NCI-H1417 (cell line): Measurements from ENCODE around the gene ELP2.
"Not testable (repeated sequence)": the region's sequence is repeated elsewhere in the genome, so short reads cannot be mapped to it uniquely, and the experiment has no call there.

ENCODE experiments used
- DNase-seq, 3 experiments: peaks; one replicate each; lab custom pipeline; 2025; lab: John Stamatoyannopoulos, UW

ELP2 gene

DNA sequence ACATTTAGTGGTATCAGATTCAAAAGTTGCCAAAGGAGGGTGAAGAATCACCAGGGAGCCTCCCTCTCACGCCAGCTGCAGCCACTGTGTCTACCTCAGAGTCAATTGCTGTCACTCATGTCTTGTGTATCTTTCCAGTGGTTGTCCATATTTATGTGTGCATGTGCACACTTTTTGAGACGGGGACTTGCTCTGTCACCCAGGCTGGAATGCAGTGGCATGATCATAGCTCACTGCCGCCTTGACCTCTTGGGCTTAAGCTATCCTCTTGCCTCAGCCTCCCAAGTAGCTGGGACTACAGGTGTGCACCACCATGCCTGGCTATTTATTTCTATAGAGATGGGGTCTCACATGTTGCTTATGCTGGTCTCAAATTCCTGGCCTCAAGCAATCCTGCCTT is 61.6 kb downstream of the ELP2 start:
- no peak for DNase-seq

DNA sequence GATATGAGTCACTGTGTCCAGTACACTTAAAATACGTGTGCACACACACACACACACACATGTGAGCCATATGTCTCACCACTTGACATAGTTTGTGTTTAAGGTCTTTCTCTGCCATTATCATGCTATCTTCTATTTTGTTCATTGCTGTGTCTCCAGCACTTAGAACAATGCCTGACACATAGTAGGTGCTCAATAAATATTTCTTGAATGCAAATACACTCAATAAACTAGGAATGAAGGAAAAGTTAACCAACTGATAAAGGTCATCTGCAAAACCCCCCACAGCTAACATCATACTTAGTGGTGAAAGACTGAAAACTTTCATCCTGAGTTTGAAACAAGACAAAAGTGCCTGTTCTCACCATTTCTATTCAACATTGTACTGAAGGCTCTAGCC is 62.0 kb downstream of the ELP2 start:
- no peak for DNase-seq

DNA sequence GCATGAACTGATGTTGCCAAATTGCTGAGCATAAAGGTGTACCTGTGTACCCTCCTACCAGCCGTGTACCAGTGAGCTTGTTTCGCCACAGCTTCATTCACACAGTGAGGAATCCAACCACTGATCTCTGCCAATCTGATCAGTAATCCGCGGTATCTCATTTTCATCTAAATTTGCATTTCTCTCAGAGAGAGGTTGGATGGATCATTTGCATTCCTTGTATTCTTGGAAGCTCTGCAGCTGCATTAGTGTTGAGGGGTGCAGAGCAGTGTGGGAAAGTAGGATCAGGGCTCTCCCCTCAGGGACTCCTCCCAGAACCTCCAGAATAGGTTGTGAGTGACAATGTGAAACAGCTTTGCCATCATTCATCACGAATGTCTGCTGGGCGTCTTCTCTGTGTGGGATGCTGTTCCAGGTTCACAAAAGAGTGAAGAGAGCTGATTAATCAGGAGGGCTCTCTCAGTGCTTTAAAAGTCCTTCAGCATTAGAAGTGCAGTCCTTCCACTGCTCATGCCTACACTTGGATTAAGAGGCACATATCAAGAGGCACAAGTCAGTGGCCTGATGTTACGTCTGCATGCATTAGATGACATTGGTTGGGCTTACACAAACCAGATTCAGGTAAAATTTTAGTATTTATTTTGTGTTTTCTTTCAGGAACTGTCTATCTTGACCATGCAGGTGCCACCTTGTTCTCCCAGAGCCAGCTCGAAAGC is 65.1 kb downstream of the ELP2 start:
- DNase-seq: no peak

DNA sequence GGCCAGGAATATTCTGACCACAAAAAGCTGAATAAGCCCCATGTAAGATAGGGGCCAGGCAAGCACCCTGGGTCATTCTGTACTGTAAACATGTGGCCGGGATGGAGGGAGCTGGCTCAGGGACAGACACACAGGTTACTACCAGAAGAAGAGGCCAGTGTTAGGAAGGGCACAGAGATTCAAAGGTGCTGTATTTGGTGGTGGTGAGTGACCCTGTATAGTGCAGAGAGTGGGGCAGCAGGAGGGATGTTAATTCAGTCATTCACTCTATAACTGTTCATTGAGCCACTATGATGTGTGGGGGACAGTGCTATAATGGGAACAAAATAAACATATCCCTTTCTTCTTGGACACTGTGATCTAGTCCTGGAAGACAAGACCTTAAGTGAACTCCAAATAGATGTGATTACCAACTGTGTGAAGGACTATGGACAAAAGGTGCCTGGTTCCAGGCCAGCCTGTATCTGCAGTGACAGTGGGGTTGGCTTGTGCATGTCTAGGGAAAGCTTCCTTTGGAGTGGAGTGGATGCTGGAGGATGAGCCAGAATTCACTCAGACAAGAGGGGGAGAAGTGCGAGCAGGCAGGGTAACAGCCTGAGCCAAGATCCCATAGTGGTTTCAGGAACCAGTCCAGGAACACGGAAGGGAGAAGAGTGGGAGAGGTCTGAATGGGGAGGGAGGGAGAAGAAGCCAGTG is 65.9 kb downstream of the ELP2 start:
- DNase-seq: no peak

DNA sequence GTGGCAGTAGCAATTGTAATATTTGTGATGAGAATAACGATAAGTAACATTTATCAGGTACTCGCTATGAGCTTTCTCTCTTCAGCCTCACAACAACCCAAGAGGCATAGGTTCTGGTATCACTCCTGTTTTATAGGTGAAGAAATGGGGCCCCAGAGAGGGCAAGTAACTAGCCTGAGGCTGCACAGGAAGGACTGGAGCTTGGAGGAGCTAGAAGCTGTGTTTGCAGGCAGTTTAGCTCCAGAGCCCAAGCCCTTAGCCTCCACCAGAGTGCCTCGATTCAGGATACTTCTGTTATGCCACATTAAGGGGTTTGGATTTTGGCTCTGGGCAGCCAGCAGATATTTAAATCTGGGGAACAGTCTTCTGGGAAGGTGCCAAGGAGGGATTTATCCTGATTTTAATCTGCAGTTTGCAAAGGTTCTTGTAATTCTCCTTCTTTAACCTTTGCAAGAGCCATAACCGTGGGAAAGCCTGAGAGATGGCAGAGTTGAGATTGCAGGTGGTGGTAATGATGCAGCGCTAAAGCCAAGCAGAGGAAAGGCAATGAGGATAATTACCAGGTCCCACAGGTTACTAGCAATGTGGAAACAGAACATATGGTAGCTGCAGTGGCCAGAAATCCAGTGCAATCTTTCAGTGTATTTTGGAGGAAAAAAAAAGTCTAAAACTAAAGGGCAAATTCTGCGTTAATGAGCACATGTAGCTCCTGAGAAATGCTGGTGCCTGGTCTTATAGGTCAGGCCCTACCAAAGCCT is 66.7 kb downstream of the ELP2 start:
- DNase-seq: peak in 1 of 3 experiments; percentile 29

DNA sequence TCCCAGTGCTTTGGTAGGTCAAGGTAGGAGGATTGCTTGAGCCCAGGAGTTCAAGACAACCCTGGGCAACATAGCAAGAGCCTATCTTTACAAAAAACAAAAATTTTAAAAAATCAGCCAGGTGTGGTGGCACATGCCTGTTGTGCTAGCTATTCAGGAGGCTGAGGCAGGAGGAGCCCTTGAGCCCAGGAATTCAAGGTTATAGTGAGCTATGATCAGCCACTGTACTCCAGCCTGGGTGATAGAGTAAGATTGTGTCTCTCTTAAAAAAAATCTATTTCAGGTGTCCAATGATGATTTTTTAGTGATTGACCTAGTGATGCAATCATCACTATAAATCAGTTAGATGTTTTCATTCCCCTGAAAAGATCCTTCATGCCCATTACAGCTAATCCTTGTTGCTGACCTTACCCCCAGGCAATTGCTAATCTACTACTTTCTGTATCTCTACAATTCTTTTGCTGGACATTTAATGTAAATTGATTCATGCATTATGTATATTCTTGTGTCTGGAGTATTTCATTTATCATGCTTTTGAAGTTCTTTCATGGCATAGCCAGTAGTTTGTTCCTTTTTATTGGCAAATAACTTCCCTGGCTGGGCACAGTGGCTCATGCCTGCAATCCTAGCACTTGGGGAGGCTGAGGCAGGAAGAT is 67.9 kb downstream of the ELP2 start:
- no peak for DNase-seq

DNA sequence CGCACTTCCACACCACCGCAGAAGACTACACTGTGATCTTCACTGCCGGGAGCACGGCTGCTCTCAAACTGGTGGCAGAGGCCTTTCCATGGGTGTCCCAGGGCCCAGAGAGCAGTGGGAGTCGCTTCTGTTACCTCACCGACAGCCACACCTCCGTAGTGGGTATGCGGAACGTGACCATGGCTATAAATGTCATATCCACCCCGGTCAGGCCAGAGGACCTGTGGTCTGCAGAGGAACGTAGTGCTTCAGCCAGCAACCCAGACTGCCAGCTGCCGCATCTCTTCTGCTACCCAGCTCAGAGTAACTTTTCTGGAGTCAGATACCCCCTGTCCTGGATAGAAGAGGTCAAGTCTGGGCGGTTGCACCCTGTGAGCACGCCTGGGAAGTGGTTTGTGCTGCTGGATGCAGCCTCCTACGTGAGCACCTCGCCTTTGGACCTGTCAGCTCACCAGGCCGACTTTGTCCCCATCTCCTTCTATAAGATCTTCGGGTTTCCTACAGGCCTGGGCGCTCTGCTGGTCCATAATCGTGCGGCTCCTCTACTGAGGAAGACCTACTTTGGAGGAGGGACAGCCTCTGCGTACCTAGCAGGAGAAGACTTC is 70.1 kb downstream of the ELP2 start:
- DNase-seq: no peak

DNA sequence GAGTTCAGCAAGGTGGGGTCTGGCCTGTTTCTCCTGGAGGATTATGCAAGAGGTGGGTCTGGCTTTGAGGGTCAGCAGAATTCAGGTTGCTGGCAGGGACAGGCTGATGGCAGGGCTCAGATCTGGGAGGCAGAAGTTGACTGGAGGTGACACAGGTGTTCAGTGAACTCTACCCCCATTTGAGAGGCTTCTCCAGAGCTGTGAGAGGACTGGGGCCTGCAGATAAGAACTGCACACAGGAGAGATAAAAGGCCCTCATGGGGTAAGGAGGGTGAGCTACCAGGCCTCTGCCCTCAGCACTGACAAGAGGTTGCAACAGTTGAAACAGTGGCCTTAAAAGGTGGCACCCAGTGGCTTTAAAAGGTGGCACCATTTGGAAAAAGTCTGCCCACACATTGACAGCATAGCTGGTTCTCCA is 70.7 kb downstream of the ELP2 start:
- no peak for DNase-seq

DNA sequence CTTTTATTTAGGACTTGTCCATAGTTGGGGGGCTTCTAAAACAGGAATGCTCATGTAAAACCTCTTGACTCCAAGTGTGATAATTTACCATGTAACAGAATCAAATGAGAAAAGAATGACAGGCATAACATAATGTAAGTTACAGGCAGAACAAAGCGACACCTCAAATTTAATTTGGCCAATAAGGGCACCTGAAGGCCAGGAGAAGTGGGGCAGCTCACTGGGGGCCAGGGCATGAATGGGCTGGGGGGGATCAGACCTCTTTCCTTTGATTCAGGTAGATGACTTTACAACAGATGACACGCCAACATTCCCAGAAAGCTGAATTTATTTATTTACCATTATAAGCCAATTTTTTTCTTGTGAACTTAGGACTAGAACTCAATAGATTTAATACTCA is 72.1 kb downstream of the ELP2 start:
- no peak for DNase-seq

DNA sequence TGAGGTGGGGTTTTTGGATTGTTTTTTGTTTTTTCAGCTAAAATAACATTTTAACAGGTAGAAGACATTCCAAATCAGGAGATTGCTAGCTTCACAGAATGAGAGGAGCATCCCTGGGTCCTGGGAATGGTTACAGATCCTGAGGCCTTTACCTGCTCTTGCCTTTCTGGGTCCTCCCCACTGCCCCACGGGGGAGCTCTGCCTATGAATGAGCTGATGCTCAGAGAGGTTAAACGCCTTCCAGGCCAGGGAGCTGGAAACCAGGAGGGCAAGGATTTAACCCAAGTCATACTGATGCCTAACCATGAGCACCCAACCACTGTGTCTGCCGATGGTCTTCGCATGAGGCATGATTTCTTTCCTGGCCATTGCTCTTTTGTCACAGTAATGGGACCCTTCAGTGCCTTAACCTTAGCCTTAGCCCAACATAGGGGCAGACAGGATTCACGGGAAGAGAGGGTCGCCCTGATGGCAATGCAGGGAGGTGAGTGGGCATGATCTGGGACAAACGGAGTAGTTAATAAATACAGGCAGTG is 73.7 kb downstream of the ELP2 start:
- no peak for DNase-seq

DNA sequence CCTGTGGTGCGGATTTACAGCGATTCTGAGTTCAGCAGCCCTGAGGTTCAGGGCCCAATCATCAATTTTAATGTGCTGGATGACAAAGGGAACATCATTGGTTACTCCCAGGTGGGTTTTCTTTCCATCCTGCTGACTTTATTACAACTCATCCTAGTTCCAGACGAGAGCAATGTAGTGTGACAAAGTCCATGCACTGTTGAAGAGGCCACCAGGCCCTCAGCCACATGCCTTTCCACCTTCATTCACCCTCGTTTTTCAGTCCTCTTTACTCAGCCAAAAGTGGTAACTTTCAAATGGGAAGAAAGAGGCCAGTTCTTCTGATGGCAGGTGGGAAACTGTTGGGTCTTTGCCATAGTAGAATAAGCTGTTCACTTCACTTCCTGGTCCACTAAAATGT is 75.5 kb downstream of the ELP2 start:
- no peak for DNase-seq

DNA sequence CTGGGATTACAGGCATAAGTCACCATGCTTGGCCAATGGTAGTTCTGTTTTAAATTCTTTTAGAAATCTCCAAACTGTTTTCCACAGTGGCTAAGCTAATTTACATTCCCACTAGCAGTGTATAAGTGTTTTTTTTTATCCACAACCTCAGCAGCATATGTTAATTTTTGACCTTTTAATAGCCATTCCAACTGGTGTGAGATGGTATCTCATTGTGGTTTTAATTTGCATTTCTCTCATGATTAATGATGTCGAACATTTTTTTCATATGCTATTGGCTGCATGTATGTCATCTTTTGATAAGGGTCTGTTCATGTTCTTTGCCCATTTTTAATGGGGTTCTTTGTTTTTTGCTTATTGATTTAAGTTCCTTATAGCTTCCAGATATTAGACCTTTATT is 77.6 kb downstream of the ELP2 start:
- no peak for DNase-seq

DNA sequence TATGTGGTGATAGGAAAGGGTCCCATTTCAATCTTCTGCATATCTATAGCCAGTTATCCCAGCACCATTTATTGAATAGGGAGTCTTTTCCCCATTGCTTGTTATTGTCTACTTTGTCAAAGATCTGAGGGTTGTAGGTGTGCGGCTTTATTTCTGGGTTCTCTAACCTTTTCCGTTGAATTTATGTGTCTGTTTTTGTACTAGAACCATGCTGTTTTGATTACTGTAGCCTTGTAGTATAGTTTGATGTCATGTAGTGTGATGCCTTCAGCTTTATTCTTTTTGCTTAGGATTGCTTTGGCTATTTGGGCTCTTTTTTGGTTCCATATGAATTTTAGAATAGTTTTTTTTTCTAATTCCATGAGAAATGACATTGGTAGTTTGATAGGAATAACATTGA is 78.3 kb downstream of the ELP2 start:
- DNase-seq: not testable (repeated sequence)

DNA sequence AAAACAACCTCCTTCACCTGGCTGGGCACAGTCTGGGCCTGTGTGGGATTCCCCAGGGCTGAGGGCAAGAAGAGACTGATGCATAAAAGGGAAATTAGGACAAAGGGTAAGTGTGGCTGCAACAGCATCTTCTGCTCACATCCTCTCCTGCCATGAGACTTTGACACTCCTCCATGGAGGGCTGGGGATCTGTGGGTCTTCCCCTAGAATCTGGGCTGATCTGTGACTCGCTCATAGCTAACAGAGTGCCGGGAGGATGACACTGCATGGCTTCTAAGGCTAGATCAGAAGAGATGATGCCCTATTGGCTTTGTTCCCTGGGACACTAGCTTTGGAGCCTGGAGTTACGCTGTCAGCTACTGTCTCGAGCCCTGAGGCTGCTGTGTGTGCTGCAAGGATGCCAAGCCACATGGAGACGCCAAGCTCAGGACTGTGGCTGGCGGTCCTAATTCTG is 81.9 kb downstream of the ELP2 start:
- no peak for DNase-seq

DNA sequence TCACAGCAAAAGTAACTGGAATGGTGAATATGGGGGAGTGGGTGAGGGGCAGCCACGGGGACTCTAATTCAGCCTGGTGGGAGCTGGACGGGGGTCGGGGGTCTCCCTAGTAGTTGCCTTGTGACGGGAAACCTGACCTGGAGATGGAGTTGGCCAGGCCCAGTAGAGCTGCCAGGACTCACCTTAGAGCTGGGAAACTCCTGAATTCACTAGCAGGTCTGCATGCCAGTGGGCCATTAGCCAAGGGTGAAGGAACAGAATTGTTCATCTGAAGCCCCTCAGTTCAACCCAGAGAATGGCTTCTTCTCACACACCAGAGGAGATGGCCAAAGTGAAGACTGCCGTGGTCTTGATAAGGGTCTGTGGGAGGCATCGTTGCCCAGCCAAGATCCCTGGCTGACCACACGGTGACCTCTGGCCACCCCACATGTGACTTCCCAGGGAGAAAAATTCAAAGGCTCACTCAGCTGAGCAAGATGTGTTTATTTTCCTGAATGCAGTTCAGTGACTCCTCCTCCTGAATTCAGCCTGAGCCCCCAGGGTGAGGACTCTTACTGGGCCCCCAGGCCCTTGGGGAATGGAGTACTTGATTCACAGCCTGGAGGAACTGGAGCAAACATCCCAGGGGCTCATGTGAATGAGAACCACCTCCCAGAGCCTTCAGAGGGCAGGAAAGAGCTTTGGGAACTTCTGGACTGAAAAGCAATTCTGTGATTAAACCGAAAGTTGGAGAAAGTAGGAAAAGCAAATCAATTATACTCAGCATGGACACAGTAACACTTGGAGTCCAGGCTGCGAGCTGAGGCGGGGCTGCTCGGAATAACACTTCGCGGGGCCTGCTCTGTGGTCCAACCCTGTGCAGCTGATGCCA is 82.8 kb downstream of the ELP2 start:
- no peak for DNase-seq

DNA sequence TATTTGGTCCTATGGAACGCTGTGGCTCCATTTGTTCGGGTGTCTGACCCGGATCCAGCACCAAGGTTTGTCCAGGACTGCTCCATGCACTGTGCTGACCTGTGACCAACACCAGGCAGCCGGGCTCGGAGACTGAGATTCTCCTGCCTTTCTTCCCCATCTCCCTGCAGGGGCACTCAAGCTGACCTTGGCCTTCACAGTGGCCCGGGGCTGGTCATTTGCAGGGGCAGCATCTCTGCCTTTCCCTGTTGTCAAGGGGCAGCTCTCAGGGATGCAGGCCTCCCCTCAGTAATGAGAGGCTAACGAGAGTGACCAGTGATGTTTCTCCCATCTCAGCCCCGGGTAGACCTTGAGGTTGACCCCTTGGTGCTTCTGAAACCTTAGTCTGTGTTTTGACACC is 85.1 kb downstream of the ELP2 start:
- no peak for DNase-seq

DNA sequence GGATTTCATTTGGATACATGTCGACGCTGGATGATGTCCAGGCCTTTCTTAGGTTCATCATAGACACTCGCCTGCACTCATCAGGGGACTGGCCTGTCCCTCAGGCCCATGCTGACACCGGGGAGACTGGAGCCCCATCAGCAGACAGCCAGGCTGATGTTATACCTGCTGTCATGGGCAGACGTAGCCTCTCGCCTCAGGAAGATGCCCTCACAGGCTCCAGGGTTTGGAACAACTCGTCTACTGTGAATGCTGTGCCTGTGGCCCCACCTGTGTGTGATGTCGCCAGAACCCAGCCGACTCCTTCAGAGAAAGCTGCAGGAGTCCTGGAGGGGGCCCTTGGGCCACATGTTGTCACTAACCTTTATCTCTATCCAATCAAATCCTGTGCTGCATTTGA is 85.9 kb downstream of the ELP2 start:
- no peak for DNase-seq

DNA sequence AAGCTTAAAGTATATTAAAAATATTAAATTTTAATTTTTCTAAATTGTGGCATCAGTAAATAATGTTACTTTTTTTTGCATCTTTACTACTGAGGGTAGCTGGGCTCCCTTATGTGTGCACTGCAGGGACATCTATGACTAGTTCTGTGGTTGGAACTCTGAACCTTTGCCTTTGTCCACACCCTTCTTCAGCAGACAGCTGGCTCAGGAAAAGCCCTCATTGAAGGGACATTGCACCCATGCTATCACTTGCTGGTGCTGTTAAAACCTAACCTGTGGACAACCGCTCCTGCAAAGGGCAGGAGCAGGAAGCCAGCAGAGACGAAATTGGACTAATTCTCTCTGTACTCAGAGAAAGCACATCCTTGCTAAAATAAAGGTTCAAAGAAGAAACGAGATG is 87.6 kb downstream of the ELP2 start:
- no peak for DNase-seq

DNA sequence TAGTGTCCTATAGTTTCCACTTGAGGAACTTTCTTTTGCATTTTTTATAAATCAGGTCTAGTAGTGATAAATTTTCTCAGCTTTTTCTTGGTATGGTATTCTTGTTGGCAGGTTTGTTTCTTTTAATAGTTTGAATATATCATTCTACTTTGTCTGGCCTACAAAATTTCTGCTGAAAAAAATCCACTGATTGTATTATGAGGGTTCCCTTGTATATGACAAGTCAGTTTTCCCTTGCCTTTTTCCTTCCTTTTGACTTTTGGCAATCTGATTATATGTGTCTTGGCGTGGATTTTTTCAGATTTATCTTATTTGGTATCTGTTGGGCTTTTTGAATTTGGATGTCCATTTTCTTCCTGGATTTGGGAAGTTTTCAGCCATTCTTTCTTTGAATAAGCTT is 99.5 kb downstream of the ELP2 start:
- DNase-seq: no peak
